Activated CD8-positive, alpha-beta memory T cell treated with anti-CD3 and anti-CD28 coated beads, Interleukin-2, amount 50 U/mL, for 24 hours (primary cell): ENCODE results near the gene TRMT10C.
A peak's percentile ranks its signal among the peaks of the same experiment; 100 is the strongest.
"Not testable (repeated sequence)": the region's sequence is repeated elsewhere in the genome, so short reads cannot be mapped to it uniquely, and the experiment has no call there.

Experiments used
- DNase-seq: peaks from one replicate; pipeline ENCODE4 v3.0.0-alpha.2; 2020; ENCODE audit errors: extremely low read depth

Gene TRMT10C

DNA sequence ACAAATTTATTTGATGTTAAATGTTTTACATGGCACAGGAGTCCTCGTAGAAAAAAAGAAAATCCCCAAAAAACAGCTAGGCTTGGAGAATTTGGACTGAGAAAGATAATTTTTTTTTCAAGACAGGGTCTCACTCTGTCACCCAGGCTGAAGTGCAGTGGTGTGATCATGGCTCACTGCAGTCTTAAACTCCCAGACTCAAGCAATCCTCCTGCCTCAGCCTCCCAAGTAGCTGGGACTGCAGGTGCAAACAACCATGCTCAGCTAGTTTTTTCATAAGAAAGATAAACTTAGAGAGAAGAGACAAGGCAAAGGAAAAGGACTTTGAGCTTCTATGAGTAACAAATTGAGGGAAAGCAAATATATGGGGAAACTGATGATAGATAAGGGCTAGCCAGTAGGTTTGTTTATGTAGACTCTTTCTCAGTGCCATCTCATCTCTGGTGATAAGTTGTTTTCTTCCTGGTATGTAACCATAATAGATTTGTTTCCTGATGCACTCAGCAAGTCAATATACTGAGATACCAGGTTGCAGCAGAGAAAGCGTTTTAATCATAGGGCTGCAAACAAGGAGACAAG lies 13.1 kb upstream of the TRMT10C start:
- no peak for DNase-seq

DNA sequence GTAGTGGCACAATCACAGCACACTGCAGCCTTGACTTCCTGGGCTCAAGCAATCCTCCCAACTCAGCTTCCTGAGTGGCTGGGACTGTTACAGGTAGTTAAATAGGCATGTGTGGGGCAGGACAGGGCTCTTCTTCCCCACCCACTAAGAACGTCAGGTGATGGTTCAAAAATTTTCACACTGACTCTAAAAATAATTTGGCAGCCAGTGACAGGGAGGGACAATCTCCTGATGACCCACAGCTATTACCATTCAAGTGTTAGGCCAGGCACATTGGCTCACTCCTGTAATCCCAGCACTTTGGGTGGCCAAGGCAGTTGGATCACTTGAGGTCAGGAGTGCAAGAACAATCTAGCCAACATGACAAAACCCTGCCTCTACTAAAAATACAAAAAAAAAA lies 12.2 kb upstream of the TRMT10C start:
- DNase-seq = no peak

DNA sequence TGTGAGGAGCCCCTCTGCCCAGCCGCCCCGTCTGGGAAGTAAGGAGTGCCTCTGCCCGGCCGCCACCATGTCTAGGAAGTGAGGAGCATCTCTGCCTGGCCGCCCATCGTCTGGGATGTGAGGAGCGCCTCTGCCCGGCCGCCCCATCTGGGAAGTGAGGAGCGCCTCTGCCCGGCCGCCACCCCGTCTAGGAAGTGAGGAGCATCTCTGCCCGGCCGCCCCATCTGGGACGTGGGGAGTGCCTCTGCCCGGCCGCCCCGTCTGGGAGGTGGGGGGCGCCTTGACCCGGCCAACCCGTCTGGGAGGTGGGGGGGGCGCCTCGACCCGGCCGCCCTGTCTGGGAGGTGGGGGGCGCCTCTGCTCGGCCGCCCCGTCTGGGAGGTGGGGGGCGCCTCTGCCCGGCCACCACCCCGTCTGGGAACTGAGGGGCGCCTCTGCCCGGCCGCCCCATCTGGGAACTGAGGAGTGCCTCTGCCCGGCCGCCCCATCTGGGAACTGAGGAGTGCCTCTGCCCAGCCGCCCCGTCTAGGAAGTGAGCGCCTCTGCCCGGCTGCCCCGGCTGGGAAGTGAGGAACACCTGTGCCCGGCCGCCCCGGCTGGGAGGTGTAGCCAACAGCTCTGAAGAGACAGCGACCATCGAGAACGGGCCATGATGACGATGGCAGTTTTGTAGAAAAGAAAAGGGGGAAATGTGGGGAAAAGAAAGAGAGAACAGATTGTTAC lies 10.1 kb upstream of the TRMT10C start:
- not testable (repeated sequence) for DNase-seq

DNA sequence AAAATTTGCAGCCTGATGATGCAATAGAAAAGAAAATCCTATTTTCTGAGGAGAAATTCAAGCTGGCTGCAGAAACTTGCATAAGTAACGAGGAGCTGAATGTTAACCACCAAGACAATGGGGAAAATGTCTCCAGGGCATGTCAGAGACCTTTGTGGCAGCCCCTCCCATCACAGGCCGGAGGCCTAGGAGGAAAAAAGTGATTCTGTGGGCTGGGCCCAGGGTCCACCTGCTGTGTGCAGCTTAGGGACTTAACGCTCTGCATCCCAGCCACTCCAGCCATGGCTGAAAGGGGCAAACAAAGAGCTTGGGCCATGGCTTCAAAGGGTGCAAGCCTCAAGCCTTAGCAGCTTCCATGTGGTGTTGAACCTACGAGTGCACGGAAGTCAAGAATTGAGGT lies 8.3 kb upstream of the TRMT10C start:
- DNase-seq = not testable (repeated sequence)

DNA sequence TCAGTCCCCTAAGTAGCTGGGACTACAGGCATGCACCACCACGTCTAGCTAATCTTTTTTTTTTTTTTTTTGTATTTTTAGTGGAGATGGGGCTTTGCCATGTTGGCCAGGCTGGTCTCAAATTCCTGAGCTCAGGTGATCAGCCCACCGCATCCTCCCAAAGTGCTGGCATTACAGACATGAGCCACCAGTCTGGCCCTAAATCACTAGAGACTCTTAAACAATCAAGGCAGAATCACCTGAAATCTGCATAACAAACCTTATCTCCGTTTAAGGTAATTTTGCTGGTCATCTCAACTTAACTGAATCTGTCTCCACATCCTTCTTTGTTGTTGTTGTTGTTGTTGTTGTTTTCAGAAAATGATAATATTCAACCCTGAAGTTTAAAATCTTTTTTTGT lies 5.6 kb upstream of the TRMT10C start:
- no peak for DNase-seq

DNA sequence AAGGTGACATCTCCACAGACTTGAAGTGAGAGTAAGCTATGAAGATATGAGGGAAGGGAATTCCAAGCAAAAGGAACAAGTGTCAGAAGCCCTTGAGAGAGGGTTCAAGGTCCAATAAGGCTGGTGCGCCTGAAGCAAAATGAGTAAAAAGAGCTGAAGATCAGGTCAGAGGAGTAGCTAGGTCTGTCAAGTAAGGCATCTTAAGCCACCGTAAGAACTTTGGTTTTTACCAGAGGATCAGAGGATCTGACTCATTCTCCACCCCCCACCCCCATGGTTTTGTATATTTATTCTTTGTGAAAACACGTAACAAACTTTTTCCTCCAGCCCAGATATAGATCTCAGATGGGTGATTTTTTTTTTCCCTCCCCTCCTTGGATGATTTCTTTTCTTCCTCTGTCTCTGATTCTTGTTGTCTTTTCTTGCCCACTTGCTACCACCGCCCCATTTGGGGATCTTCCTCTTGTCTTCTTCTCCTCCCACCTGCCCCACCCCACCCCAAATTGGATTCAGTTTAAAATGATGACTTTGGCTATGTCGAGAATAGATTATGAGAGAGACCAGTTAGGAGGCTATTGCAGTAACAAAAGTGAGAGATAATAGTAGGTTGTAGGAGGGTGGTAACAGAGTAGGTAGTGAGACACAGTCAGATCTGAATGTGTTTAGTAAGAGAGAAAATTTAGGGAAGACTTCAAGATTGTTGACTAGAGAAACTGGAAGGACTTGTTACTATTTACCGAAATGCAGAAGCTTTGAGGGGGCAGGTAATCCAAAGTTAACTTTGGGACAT lies 6.1 kb downstream of the TRMT10C start:
- DNase-seq = peak; percentile 21

DNA sequence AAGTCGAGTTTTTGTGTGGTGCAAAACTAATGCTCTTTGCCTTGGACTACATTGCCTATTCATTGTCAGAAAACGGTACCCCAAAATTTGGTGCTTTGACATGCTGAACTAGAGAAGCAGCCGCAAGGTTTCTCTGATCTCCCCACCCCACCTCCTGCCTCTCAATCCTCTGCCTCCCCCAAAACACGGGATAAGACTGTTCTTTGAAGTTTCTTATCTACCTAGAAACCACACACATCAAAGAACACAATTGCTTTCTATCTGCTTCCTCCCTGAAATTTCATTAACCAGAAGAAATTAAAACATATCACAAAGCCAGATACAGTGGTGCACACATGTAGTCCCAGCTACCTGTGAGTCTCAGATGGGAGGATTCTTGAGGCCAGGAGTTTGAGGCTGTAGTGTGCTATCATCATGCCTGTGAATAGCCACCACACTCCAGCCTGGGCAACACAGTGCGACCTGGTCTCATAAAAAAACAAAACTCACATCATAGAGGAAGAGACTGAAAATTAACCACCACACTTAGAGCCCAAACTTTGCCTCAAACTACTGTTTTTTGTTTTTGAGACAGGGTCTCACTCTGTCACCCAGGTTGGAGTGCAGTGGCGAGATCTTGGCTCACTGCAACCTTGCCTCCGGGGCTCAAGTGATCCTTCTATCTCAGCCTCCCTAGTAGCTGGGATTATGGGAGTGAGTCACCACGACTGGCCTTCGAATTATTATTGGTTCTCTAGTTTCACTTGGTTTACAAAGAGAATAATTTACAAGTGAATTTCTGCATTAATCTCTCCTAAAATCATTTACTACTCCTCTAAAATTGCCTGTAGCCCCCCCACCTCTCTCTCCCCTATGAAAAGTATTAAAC lies 9.6 kb downstream of the TRMT10C start:
- no peak for DNase-seq

DNA sequence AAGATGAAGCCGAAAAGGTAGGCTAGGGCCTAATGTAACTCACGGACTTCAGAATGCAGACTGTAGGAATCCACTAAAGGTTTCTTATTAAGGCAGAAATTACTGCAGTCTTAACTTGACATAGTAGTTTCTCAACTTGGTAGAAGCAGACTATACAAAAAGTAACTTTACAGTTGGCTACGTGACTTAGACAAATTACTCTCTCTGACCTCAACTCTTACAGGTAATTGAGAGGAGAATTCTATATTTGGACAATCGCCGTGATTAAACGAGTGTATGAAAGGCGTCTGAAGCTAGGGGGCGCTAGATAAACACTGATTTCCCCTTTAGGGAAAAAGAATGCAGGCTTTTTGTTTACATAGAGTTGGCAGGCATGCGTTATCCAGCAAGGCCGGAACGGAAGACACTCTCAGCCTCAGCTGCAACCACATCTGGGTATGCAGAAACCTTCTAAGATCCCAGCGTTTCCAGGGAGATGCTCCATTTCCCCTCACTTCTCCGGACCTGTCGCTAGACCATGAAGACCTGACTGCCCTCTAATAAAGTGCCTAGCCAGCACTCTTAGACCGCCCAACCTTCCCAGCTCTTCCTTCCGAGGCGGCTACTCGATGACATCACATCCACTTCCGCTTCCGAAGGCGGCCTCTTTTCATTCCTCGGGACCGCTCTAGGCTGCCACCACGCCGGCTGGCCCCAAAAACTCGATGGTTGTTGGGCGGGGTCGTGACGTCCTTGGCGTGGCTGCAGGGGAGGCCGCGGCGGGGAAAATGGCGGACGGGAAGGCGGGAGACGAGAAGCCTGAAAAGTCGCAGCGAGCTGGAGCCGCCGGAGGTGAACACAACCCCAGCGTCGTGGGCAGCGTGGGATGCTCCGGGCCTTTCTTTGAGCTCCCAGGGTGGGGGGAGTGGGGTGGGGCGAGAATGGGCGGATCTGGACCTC lies 12.1 kb downstream of the TRMT10C start, which contains the start of gene PCNP:
PCNP (plus strand) TSS at position 732 of the 939 bp plus-strand sequence; CDS start at position 768, 36 bp downstream.
- peak; percentile 98 for DNase-seq

DNA sequence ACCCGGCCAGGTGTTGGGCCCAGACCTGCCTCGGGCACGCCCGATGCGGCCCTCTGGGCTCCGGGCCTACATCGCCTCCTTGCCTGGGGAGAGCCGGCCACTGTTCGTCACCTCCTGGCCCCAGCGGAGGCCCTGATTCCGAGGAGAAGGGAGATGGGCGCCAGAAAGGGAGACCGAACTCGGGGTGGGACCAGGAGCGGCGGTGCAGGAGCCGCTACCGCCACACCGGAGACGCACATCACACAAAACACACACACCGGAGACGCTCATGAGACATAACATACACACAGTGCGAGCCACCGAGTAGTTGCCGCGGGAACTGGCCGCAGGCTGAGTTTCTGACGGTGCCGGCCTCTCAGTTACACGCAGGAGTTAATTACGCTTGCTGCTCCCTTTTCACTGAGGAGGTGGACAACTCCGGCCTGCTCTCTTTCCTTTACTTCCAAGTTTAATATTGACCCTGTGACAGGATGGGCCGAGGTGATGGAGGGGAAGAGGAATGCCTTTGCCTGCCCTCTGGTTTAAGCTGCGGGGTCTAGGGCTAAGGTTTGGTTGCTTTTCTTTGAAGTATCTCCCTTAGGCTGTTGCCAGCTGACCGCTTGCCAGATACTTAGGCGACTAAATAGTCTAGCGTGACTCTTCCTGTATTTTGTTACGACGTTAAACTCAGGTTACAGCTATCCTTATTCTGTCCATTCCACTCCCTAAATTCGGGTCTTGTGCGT lies 12.9 kb downstream of the TRMT10C start:
- DNase-seq = no peak

DNA sequence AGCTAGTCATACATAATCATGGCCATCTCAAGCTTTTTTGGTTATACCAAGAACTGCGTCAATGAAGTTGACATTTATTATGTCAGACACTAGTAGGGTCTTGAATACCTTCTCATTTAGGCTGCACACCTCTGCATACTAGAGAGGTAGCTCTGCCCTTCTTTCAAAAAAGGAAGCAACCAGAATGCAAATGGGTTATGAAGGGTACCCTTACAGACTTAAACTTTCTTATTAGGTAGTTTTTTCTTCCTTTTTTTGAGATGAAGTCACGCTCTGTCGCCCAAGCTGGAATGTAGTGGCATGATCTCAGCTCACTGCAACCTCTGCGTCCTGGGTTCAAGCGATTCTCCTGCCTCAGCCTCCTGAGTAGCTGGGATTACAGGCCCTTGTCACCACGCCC lies 15.6 kb downstream of the TRMT10C start:
- DNase-seq = no peak

DNA sequence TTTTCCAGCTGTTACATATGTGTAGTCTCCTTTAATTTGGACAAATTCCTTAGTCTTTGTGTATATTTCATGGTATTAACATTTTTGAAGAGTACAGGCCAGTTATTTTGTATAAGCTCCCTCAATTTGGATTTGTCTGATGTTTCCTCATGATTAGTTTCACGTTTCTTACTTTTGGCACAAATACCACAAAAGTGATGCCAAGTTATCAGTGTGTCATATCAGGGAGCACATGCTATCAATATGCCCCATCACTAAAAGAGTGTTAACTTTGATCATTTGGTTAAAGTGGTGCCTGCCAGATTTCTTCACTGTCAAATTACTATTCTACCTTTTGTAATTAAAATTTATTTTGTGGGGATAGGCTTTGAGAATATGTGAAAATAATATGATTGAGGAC lies 26.9 kb downstream of the TRMT10C start:
- DNase-seq = no peak

DNA sequence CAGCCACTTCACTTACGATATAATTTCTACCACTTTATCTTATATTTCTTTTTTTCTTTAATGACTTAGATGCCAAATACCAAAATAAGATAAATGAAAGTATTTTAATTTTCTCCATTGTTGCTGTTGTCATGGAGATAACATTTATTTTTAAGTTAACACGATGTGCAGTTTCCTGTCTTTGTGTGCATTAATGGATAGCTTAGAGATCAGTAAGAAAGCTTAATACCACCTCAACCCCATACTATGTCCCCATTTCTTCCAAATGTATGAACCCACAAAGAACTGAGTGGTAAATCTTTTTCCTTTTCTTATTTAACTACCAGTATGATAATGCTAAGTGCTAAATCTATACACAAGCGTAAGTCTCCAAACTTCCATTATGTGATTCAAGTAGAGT lies 29.4 kb downstream of the TRMT10C start:
- DNase-seq = no peak

DNA sequence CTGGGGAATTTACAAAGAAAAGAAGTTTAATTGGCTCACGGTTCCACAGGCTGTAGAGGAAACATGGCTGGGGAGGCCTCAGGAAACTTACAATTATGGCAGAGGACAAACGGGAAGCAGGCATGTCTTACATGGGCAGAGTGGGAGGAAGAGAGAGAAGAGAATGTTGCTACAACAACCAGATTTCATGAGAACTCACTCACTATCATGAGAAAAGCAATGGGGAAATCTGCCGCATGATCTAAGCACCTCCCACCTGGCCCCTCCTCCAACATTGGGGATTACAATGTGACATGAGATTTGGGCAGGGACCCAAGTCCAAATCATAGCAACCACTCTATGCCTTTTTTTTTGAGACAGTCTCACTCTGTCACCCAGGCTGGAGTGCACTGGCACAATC lies 41.1 kb downstream of the TRMT10C start:
- no peak for DNase-seq

DNA sequence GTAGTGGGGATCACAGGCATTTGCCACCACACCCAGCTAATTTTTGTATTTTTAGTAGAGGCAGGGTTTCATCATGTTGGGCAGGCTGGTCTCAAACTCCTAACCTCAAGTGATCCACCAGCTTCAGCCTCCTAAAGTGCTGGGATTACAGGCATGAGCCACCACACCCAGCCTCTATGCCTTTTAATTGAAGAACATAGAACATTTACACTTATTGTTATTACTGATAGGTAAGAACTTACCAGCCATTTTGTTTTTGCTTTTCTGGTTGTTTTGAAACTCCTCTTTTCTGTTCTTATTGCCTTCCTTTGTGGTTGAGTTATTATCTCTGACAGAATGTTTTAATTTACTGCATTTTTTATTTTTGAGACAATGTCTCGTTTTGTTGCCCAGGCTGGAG lies 41.5 kb downstream of the TRMT10C start:
- DNase-seq = no peak

DNA sequence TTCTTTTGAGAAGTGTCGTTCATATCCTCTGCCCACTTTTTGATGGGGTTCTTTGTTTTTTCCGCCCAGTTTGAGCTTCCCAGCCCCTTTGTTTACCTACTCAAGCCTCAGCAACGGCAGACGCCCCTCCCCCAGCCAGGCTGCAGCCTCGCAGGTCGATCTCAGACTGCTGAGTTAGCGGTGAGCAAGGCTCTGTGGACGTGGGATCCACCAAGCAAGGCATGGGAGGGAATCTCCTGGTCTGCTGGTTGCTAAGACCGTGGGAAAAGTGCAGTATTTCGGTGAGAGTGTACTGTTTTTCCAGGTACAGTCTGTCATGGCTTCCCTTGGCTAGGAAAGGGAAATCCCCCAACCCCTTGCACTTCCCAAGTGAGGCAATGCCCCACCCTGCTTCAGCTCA lies 43.7 kb downstream of the TRMT10C start:
- not testable (repeated sequence) for DNase-seq

DNA sequence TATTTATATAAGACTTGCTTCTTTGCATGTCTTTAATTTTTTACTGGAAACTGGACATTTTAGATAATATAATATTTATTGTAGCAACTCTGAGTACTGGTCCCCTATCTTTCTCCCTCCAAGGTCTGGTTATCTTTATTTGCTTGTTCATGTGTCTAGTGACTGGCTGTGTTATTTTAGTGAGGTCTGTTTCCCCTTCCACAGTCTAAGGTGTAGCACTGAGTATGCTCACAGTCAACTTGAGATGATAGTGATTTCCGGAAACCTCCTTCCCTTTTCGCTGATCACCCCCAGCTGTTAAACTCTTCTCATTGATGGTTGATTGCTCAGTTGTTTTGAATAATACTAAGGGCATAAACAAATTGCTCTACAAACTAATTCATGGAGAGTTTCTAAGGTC lies 49.4 kb downstream of the TRMT10C start:
- DNase-seq = no peak

DNA sequence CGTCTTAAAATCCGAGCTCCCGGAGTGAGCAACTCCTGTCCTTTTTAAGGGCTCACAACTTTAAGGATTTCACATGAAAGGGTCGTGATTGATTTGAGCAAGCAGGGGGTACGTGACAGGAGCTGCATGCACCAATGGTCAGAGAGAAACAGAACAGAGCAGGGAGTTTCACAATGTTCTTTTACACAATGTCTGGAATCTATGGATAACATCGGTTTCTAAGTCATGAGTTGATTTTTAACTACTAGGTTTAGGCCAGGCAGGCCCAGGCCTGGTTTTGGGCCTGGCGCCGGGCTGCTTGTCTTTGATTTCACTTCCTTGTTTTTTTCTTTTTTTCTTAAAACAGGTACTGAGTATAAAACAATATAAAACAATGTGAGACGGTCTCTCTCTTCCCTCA lies 51.3 kb downstream of the TRMT10C start:
- DNase-seq = not testable (repeated sequence)

DNA sequence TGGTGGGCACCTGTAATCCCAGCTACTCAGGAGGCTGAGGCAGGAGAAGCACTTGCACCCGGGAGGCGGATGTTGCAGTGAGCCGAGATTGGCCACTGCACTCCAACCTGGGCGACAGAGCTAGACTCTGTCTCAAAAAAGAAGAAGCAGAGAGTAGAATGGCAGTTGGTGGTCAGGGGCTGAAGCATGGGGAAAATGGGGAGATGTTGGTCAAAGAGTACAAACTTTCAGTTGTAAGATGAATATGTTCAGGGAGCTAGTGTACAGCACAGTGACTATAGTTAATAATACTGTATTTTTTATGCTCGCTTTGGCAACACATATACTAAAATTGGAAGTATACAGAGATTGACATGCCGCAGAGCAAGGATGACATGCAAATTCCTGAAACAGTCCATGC lies 53.9 kb downstream of the TRMT10C start:
- DNase-seq = no peak
